ENCODE data around the gene KNOP1. TPM values are rescaled to one million over a fixed set of nuclear protein-coding genes. Genes with fewer than 3 reads are reported as not detected.

KNOP1 gene
- total RNA-seq, 1 experiment from 2014 or later, result 99.0 TPM

- no peak overlapping the region for H3K4me3 Mint-ChIP-seq (ENCODE audit: low read depth, unreplicated experiment)
- intact Hi-C loops (cut with micrococcal nuclease; ENCODE audit: unreplicated experiment), result loop anchor here (5.0 kb wide), 1 partner anchor 47 kb away; no protein-coding TSS in a partner anchor
These were observed 31.6 kb upstream of the KNOP1 start for GRCh38 chr16:19749571-19750080.

GRCh38 chr16:19748389-19749168 lies 30.6 kb upstream of the KNOP1 start:
- intact Hi-C loops (cut with micrococcal nuclease; ENCODE audit: unreplicated experiment), result no loop called here
- Mint-ChIP-seq H3K27ac (ENCODE audit: unreplicated experiment) (peak overlapping the region; percentile 98), H3K4me3 (ENCODE audit: low read depth, unreplicated experiment) (no peak overlapping the region), H3K9me3 (ENCODE audit: low read depth, unreplicated experiment) (no peaks in the 10 kb centered on the region), H3K4me1 (ENCODE audit: low read depth, unreplicated experiment) (peaks cover 93% of the 10 kb centered on the region), H3K36me3 (ENCODE audit: insufficient read depth, unreplicated experiment) (peaks cover 23% of the 10 kb centered on the region), H3K27me3 (ENCODE audit: unreplicated experiment) (no peaks in the 10 kb centered on the region)
- TF ChIP-seq, protein P1, sequence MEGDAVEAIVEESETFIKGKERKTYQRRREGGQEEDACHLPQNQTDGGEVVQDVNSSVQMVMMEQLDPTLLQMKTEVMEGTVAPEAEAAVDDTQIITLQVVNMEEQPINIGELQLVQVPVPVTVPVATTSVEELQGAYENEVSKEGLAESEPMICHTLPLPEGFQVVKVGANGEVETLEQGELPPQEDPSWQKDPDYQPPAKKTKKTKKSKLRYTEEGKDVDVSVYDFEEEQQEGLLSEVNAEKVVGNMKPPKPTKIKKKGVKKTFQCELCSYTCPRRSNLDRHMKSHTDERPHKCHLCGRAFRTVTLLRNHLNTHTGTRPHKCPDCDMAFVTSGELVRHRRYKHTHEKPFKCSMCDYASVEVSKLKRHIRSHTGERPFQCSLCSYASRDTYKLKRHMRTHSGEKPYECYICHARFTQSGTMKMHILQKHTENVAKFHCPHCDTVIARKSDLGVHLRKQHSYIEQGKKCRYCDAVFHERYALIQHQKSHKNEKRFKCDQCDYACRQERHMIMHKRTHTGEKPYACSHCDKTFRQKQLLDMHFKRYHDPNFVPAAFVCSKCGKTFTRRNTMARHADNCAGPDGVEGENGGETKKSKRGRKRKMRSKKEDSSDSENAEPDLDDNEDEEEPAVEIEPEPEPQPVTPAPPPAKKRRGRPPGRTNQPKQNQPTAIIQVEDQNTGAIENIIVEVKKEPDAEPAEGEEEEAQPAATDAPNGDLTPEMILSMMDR (IDR thresholded peaks at IDR 0.05; ENCODE audit: unreplicated experiment), result no peak
- DNase-seq, result no peak
- CTCF ChIA-PET, result interaction anchor here (0.5 to 1.6 kb wide), 3 partner anchors 30 to 129 kb away, joined by 3 to 5 read pairs (median 4); no protein-coding TSS in a partner anchor
- BruUV-seq (replicated peaks), result no TSS peak

More at GRCh38 chr16:19749571-19750080, 31.6 kb upstream of the KNOP1 start:
- no peak for DNase-seq
- Mint-ChIP-seq H3K36me3 (ENCODE audit: insufficient read depth, unreplicated experiment) (peaks cover 34% of the 10 kb centered on the region), H3K27ac (ENCODE audit: unreplicated experiment) (peak overlapping the region; percentile 98), H3K9me3 (ENCODE audit: low read depth, unreplicated experiment) (no peaks in the 10 kb centered on the region), H3K27me3 (ENCODE audit: unreplicated experiment) (no peaks in the 10 kb centered on the region), H3K4me1 (ENCODE audit: low read depth, unreplicated experiment) (peaks cover 95% of the 10 kb centered on the region)
- CTCF ChIA-PET, result interaction anchor here (0.8 kb wide), 1 partner anchor 82 kb away, joined by 3 read pairs; no protein-coding TSS in a partner anchor
- TF ChIP-seq, protein P1 (IDR thresholded peaks at IDR 0.05; ENCODE audit: unreplicated experiment), result no peak
- BruUV-seq (replicated peaks), result no TSS peak

DNA sequence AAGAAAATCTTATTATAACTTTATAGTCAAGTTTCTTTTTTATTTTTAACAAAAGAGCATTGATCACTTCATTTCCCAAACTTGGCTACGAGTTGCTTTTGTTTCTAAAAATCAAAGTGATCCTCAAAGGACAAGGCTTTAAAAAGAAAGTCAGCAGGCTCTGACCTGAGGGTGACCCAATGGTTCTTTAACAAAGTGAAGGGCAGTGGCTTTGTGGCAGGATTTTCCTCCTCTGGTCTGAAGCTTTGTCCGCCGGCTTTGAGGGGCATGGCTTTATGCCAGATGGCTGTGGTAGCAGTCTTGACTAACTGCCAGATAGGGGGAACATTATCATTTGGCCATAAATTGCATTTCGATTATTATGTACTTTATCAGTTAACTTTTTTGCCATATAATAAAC lies 28.5 kb upstream of the KNOP1 start:
- Mint-ChIP-seq H3K27ac (ENCODE audit: unreplicated experiment) (peak overlapping the region; percentile 83), H3K4me3 (ENCODE audit: low read depth, unreplicated experiment) (no peak overlapping the region), H3K9me3 (ENCODE audit: low read depth, unreplicated experiment) (no peaks in the 10 kb centered on the region), H3K27me3 (ENCODE audit: unreplicated experiment) (no peaks in the 10 kb centered on the region), H3K4me1 (ENCODE audit: low read depth, unreplicated experiment) (peaks cover 90% of the 10 kb centered on the region), H3K36me3 (ENCODE audit: insufficient read depth, unreplicated experiment) (peaks cover 34% of the 10 kb centered on the region)
- CTCF ChIA-PET, result interaction anchor here (0.7 to 1.5 kb wide), 2 partner anchors 25 to 28 kb away, joined by 3 to 5 read pairs; partner anchors contain the start of genes IQCK and KNOP1
- intact Hi-C loops (cut with micrococcal nuclease; ENCODE audit: unreplicated experiment), result no loop called here
- peak; percentile 55 for DNase-seq
- no TSS peak for BruUV-seq (replicated peaks)
- TF ChIP-seq, protein P1 (IDR thresholded peaks at IDR 0.05; ENCODE audit: unreplicated experiment), result no peak

- H3K36me3 Mint-ChIP-seq (ENCODE audit: insufficient read depth, unreplicated experiment), result peaks cover 30% of the 10 kb centered on the region
- H3K27ac Mint-ChIP-seq (ENCODE audit: unreplicated experiment), result peak overlapping the region; percentile 48
- no peaks in the 10 kb centered on the region for H3K27me3 Mint-ChIP-seq (ENCODE audit: unreplicated experiment)
- DNase-seq, result no peak
- BruUV-seq (replicated peaks), result no TSS peak
- no peaks in the 10 kb centered on the region for H3K9me3 Mint-ChIP-seq (ENCODE audit: low read depth, unreplicated experiment)
- peaks cover 79% of the 10 kb centered on the region for H3K4me1 Mint-ChIP-seq (ENCODE audit: low read depth, unreplicated experiment)
- intact Hi-C loops (cut with micrococcal nuclease; ENCODE audit: unreplicated experiment), result no loop called here
- no peak overlapping the region for H3K4me3 Mint-ChIP-seq (ENCODE audit: low read depth, unreplicated experiment)
- CTCF ChIA-PET, result no interaction called here
- TF ChIP-seq, protein P1 (IDR thresholded peaks at IDR 0.05; ENCODE audit: unreplicated experiment), result no peak
These were observed 27.4 kb upstream of the KNOP1 start for GRCh38 chr16:19745286-19746010.

Measured in Calu3 (cell line).